HG02870 (cell line): Measurements from ENCODE around the gene PPP2R3C.
"Not testable (repeated sequence)": the region's sequence is repeated elsewhere in the genome, so short reads cannot be mapped to it uniquely, and the experiment has no call there.

Experiments
- ATAC-seq: cut with Tn5 transposase; IDR thresholded peaks from one replicate; pipeline ENCODE4 v1.9.1; 2021; ENCODE audit warnings: mild to moderate bottlenecking, moderate library complexity; ENCODE audit not compliant: unreplicated experiment

PPP2R3C gene

GRCh38 chr14:35133542-35134328 is 11.9 kb upstream of the PPP2R3C start:
- no peak for ATAC-seq

GRCh38 chr14:35124127-35124526 is 2.3 kb upstream of the PPP2R3C start:
- no peak for ATAC-seq

- no peak for ATAC-seq
Observed at GRCh38 chr14:35123388-35123703, 1.6 kb upstream of the PPP2R3C start.

GRCh38 chr14:35122696-35123387 is 1.1 kb upstream of the PPP2R3C start:
- ATAC-seq = no peak

GRCh38 chr14:35121026-35121886 is 534 bp downstream of the PPP2R3C start:
- ATAC-seq = no peak

- no peak for ATAC-seq
Observed at GRCh38 chr14:35117112-35117511, 4.7 kb downstream of the PPP2R3C start.

GRCh38 chr14:35116242-35116641 is 5.5 kb downstream of the PPP2R3C start:
- no peak for ATAC-seq

GRCh38 chr14:35114036-35114435 is 7.8 kb downstream of the PPP2R3C start:
- no peak for ATAC-seq

GRCh38 chr14:35113308-35113950 is 8.4 kb downstream of the PPP2R3C start:
- no peak for ATAC-seq

- no peak for ATAC-seq
Observed at GRCh38 chr14:35112641-35113040, 9.1 kb downstream of the PPP2R3C start.

- no peak for ATAC-seq
Observed at GRCh38 chr14:35107866-35108265, 13.9 kb downstream of the PPP2R3C start.

GRCh38 chr14:35094645-35095044 is 27.1 kb downstream of the PPP2R3C start:
- ATAC-seq = not testable (repeated sequence)

GRCh38 chr14:35088514-35088913 is 33.3 kb downstream of the PPP2R3C start:
- ATAC-seq = no peak

- no peak for ATAC-seq
Observed at GRCh38 chr14:35085441-35085840, 36.3 kb downstream of the PPP2R3C start.

GRCh38 chr14:35083530-35084150 is 38.1 kb downstream of the PPP2R3C start:
- no peak for ATAC-seq

GRCh38 chr14:35079742-35080141 is 42.0 kb downstream of the PPP2R3C start:
- ATAC-seq = no peak

GRCh38 chr14:35078082-35078481 is 43.7 kb downstream of the PPP2R3C start:
- no peak for ATAC-seq

GRCh38 chr14:35073486-35073885 is 48.3 kb downstream of the PPP2R3C start:
- ATAC-seq = no peak

GRCh38 chr14:35072226-35072625 is 49.6 kb downstream of the PPP2R3C start:
- no peak for ATAC-seq

GRCh38 chr14:35068238-35069012 is 53.4 kb downstream of the PPP2R3C start:
- ATAC-seq = no peak
